Caco-2 (cell line): Measurements from ENCODE around the gene PNPT1. TPM values are rescaled to one million over a fixed set of nuclear protein-coding genes. Genes with fewer than 3 reads are reported as not detected.

Experiments used
- BruUV-seq: library from RNA; stranded (reverse); fragments of 400-500 nt; replicated peaks from 2 replicates; lab custom pipeline; 2021; lab: Mats Ljungman, UMichigan
- CTCF ChIA-PET: fragments of 300-600 bp; sonication (Branson Sonifier 250); formaldehyde crosslinking; loops from one replicate; lab custom pipeline; 2022; ENCODE audit warnings: antibody characterized with exemption; lab: Charles Lee
- POLR2A ChIA-PET: fragments of 300-600 bp; sonication (Branson Sonifier 250); formaldehyde crosslinking; loops from one replicate; lab custom pipeline; 2022; ENCODE audit warnings: antibody characterized with exemption; lab: Charles Lee
- DNase-seq, 2 experiments: peaks; one replicate each; pipeline versions ENCODE4 v3.0.0 to v3.0.0-alpha.2; 2020 to 2022
- H3K27me3 ChIP-seq: replicated peaks from 2 replicates; pipeline ENCODE4 v1.6.0; 2011; ENCODE audit warnings: low read length; ENCODE audit not compliant: control insufficient read depth, insufficient read depth
- H3K36me3 ChIP-seq: 2 replicates; pipeline ENCODE4 v1.5.1; 2011; ENCODE audit warnings: low read length; ENCODE audit not compliant: control insufficient read depth, insufficient read depth
- H3K4me1 ChIP-seq: fragments of 250-450 bp; sonication (Bioruptor Pico); 2 replicates; pipeline ENCODE4 v1.5.1; 2020; ENCODE audit warnings: mild to moderate bottlenecking
- H3K4me3 ChIP-seq: 2 replicates; pipeline ENCODE4 v1.5.1; 2011; ENCODE audit warnings: low read depth, mild to moderate bottlenecking, control low read depth, low read length
- H3K9me3 ChIP-seq: fragments of 250-450 bp; sonication (Bioruptor Pico); 2 replicates; pipeline ENCODE4 v1.5.1; 2020; ENCODE audit warnings: mild to moderate bottlenecking, moderate library complexity
- H3K27ac Mint-ChIP-seq: one replicate; pipeline ENCODE4 v1.8.0; 2022; ENCODE audit warnings: mixed read lengths; ENCODE audit not compliant: unreplicated experiment
- H3K27me3 Mint-ChIP-seq: one replicate; pipeline ENCODE4 v1.8.0; 2022; ENCODE audit warnings: mixed read lengths; ENCODE audit not compliant: insufficient read depth, unreplicated experiment
- H3K36me3 Mint-ChIP-seq: one replicate; pipeline ENCODE4 v1.8.0; 2022; ENCODE audit warnings: mild to moderate bottlenecking, mixed read lengths; ENCODE audit not compliant: insufficient read depth, unreplicated experiment
- H3K4me1 Mint-ChIP-seq: one replicate; pipeline ENCODE4 v1.8.0; 2022; ENCODE audit warnings: low read depth, mixed read lengths; ENCODE audit not compliant: unreplicated experiment
- H3K4me3 Mint-ChIP-seq: one replicate; pipeline ENCODE4 v1.8.0; 2022; ENCODE audit warnings: mild to moderate bottlenecking, moderate library complexity, mixed read lengths; ENCODE audit not compliant: unreplicated experiment
- H3K9me3 Mint-ChIP-seq: one replicate; pipeline ENCODE4 v1.8.0; 2022; ENCODE audit warnings: mixed read lengths; ENCODE audit not compliant: unreplicated experiment
- CTCF ChIP-seq, 2 experiments: fragments of 200-600 bp in 1 of 2; IDR thresholded peaks; 1 replicate in 1 of 2; 2 replicates in 1 of 2; pipeline versions ENCODE4 v1.5.1 to v1.8.0; 2011 to 2022; ENCODE audit warnings: antibody characterized with exemption in 1 of 2, control low read depth in 1 of 2, inconsistent platforms in 1 of 2, low read depth in 1 of 2, low read length in 1 of 2, mild to moderate bottlenecking in 1 of 2, moderate library complexity in 1 of 2; ENCODE audit not compliant: insufficient read depth in 1 of 2, severe bottlenecking in 1 of 2, unreplicated experiment in 1 of 2
- intact Hi-C: fragments of 100-400 bp; cut with micrococcal nuclease; formaldehyde crosslinking; loops from one replicate; pipeline ENCODE4 v1.10.0; 2022; ENCODE audit not compliant: unreplicated experiment
- total RNA-seq: library from RNA; stranded (reverse); gene quantifications from 2 replicates; pipeline ENCODE4 v1.2.3, GENCODE V29; 2022

Gene PNPT1
- total RNA-seq, 1 experiment from 2014 or later = 85.2 TPM

GRCh38 chr2:55729136-55729685, 35.6 kb upstream of the PNPT1 start:
- no peak overlapping the region for H3K4me3 ChIP-seq
- ChIA-PET CTCF (no interaction called here), POLR2A (no interaction called here)
- intact Hi-C loops = no loop called here
- Mint-ChIP-seq H3K4me3 (no peak overlapping the region), H3K36me3 (no peaks in the 10 kb centered on the region), H3K9me3 (no peaks in the 10 kb centered on the region), H3K4me1 (no peaks in the 10 kb centered on the region), H3K27me3 (no peaks in the 10 kb centered on the region), H3K27ac (no peak overlapping the region)
- no peaks in the 10 kb centered on the region for H3K9me3 ChIP-seq
- no peak for TF ChIP-seq CTCF (IDR thresholded peaks at IDR 0.05; ENCODE audit: insufficient read depth in 1 of 2, low read depth in 1 of 2, low read length in 1 of 2, severe bottlenecking in 1 of 2, unreplicated experiment in 1 of 2)
- H3K36me3 ChIP-seq = no peaks in the 10 kb centered on the region
- H3K27me3 ChIP-seq = no peaks in the 10 kb centered on the region
- no peak for DNase-seq
- no peaks in the 10 kb centered on the region for H3K4me1 ChIP-seq
- BruUV-seq = no TSS peak

- no peak for TF ChIP-seq CTCF (IDR thresholded peaks at IDR 0.05; ENCODE audit: insufficient read depth in 1 of 2, low read depth in 1 of 2, low read length in 1 of 2, severe bottlenecking in 1 of 2, unreplicated experiment in 1 of 2)
- DNase-seq = peak in 1 of 2 experiments; percentile 68
- Histone ChIP-seq H3K4me1 (peaks cover 11% of the 10 kb centered on the region), H3K4me3 (no peak overlapping the region), H3K27me3 (no peaks in the 10 kb centered on the region), H3K9me3 (no peaks in the 10 kb centered on the region), H3K36me3 (no peaks in the 10 kb centered on the region; the same call in 1 of the 2 replicates)
- intact Hi-C loops = loop anchor here (1.0 kb wide), 2 partner anchors 9 to 122 kb away; no protein-coding TSS in a partner anchor
- Mint-ChIP-seq H3K36me3 (peaks cover 8% of the 10 kb centered on the region), H3K4me3 (no peak overlapping the region), H3K27ac (no peak overlapping the region), H3K27me3 (no peaks in the 10 kb centered on the region), H3K9me3 (no peaks in the 10 kb centered on the region), H3K4me1 (peaks cover 16% of the 10 kb centered on the region)
- no TSS peak for BruUV-seq
- ChIA-PET POLR2A (no interaction called here), CTCF (no interaction called here)
These were observed 28.1 kb upstream of the PNPT1 start for GRCh38 chr2:55721596-55722215.

GRCh38 chr2:55720417-55720816, 26.8 kb upstream of the PNPT1 start:
- CTCF ChIA-PET = interaction anchor here (1.4 kb wide), 1 partner anchor 240 kb away, joined by 3 read pairs; no protein-coding TSS in a partner anchor
- no TSS peak for BruUV-seq
- Mint-ChIP-seq H3K27me3 (no peaks in the 10 kb centered on the region), H3K36me3 (peaks cover 10% of the 10 kb centered on the region), H3K4me1 (peaks cover 28% of the 10 kb centered on the region), H3K4me3 (no peak overlapping the region), H3K9me3 (no peaks in the 10 kb centered on the region), H3K27ac (no peak overlapping the region)
- H3K4me1 ChIP-seq = peaks cover 19% of the 10 kb centered on the region
- H3K27me3 ChIP-seq = no peaks in the 10 kb centered on the region
- H3K9me3 ChIP-seq = no peaks in the 10 kb centered on the region
- TF ChIP-seq CTCF (IDR thresholded peaks at IDR 0.05; ENCODE audit: insufficient read depth in 1 of 2, low read depth in 1 of 2, low read length in 1 of 2, severe bottlenecking in 1 of 2, unreplicated experiment in 1 of 2) = no peak
- POLR2A ChIA-PET = no interaction called here
- no peak for DNase-seq
- H3K4me3 ChIP-seq = no peak overlapping the region
- no peaks in the 10 kb centered on the region; the same call in 1 of the 2 replicates for H3K36me3 ChIP-seq
- intact Hi-C loops = no loop called here
